Kidney epithelial cell (primary cell): ENCODE results near the gene MICAL3. TPM values are rescaled to one million over a fixed set of nuclear protein-coding genes. Genes with fewer than 3 reads are reported as not detected.
A peak's percentile ranks its signal among the peaks of the same experiment; 100 is the strongest.

Experiments
- DNase-seq: peaks from one replicate; pipeline ENCODE4 v3.0.0-alpha.2; 2010; ENCODE audit warnings: low read depth
- H3K27me3 ChIP-seq: 2 replicates; pipeline ENCODE4 v1.6.0; 2011; ENCODE audit warnings: low read length; ENCODE audit not compliant: control insufficient read depth, insufficient read depth
- H3K36me3 ChIP-seq: 2 replicates; pipeline ENCODE4 v1.5.1; 2011; ENCODE audit warnings: low read length; ENCODE audit not compliant: control insufficient read depth, insufficient read depth
- H3K4me3 ChIP-seq: 2 replicates; pipeline ENCODE4 v1.5.1; 2011; ENCODE audit warnings: low read depth, mild to moderate bottlenecking, control low read depth, low read length
- total RNA-seq: library from RNA; depleted of rRNA; stranded (reverse); fragments of >200 nt; gene quantifications from 2 replicates; pipeline ENCODE4 v1.2.3, GENCODE V29; 2015
- TF ChIP-seq, protein P1 (sequence below): IDR thresholded peaks from 2 replicates; pipeline ENCODE4 v1.5.1; 2011; ENCODE audit warnings: mild to moderate bottlenecking, moderate library complexity, low read length, control low read depth, inconsistent platforms; ENCODE audit not compliant: insufficient read depth, poor library complexity, severe bottlenecking

The MICAL3 gene
- total RNA-seq, 1 donor from 2014 or later: 38.9 TPM

GRCh38 chr22:17913801-17914347, 110.5 kb downstream of the MICAL3 start:
- Histone ChIP-seq H3K27me3 (no peaks in the 10 kb centered on the region), H3K36me3 (no peaks in the 10 kb centered on the region), H3K4me3 (no peak overlapping the region)
- TF ChIP-seq, protein P1, sequence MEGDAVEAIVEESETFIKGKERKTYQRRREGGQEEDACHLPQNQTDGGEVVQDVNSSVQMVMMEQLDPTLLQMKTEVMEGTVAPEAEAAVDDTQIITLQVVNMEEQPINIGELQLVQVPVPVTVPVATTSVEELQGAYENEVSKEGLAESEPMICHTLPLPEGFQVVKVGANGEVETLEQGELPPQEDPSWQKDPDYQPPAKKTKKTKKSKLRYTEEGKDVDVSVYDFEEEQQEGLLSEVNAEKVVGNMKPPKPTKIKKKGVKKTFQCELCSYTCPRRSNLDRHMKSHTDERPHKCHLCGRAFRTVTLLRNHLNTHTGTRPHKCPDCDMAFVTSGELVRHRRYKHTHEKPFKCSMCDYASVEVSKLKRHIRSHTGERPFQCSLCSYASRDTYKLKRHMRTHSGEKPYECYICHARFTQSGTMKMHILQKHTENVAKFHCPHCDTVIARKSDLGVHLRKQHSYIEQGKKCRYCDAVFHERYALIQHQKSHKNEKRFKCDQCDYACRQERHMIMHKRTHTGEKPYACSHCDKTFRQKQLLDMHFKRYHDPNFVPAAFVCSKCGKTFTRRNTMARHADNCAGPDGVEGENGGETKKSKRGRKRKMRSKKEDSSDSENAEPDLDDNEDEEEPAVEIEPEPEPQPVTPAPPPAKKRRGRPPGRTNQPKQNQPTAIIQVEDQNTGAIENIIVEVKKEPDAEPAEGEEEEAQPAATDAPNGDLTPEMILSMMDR: no peak
- DNase-seq: no peak

- Histone ChIP-seq H3K4me3 (no peak overlapping the region), H3K36me3 (no peaks in the 10 kb centered on the region), H3K27me3 (no peaks in the 10 kb centered on the region)
- no peak for DNase-seq
- TF ChIP-seq, protein P1: no peak
Measured at GRCh38 chr22:17912945-17913721, 111.2 kb downstream of the MICAL3 start.

DNA sequence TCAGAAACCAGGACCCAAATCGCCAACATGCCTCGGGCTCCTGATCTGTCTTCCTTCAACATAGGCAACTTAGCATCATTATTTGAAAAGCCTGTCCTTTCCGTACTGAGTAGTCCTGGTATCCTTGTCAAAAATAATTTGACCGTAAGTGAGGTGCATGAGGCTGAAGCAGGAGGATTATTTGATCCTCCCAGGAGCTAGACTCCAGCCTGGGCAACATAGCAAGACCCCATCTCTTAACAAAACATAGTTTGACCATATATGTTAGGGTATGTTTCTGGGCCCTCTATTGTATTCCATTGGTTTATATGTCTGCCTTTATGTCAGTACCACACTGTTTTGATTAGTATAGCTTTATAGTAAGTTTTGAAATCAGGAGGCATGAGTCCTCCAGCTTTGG, 112.5 kb downstream of the MICAL3 start:
- Histone ChIP-seq H3K27me3 (no peaks in the 10 kb centered on the region), H3K4me3 (no peak overlapping the region), H3K36me3 (no peaks in the 10 kb centered on the region)
- no peak for DNase-seq
- TF ChIP-seq, protein P1: no peak

GRCh38 chr22:17911312-17911705, 113.1 kb downstream of the MICAL3 start:
- H3K36me3 ChIP-seq: no peaks in the 10 kb centered on the region
- no peak overlapping the region for H3K4me3 ChIP-seq
- DNase-seq: no peak
- H3K27me3 ChIP-seq: no peaks in the 10 kb centered on the region
- TF ChIP-seq, protein P1: no peak

DNA sequence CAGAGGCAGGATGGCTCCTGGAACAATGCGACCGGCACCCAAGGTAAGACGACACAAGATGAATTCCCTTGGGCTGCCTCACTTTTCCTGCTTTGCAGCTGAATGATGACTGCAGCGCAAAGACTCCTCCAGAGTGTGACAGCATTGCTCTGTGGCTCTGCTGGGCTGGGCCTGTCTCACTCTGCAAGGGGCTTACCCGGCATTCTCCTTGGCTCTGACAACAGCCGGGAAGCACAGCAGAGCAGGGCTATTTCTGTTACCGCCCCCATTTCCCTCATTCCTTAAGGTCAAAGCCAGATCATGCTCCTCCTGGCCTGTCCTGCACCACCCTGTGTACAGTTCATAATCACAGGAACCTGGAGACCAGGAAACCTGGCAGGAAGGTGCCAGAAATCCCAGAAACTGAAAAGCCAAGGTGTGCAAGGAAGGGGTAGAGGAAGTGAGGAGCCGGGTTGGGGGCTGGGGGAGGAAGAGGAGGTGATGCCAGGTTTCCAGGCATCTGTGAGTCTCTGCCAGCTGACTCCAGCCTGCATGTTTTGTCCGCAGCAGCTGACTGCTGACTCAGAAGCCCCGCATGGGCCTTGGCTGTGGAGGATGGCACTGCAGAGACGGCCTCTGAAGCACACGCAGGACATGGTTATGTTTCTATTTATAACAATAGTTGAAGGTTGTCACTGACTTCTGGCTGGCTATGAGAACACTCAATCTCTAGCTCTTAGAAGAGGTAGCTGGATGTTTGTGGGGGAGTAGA, 113.6 kb downstream of the MICAL3 start:
- H3K27me3 ChIP-seq: no peaks in the 10 kb centered on the region
- DNase-seq: peak; percentile 79
- TF ChIP-seq, protein P1: peak; percentile 69
- no peak overlapping the region for H3K4me3 ChIP-seq
- H3K36me3 ChIP-seq: no peaks in the 10 kb centered on the region
